Measurements from ENCODE around the gene CAPN10.

- TF ChIP-seq EZH2 (IDR thresholded peaks at IDR 0.05; ENCODE audit: low read length) (no peak), CTCF (optimal IDR thresholded peaks at IDR 0.05 in 1 of 3, IDR thresholded peaks at IDR 0.05 in 1 of 3, conservative IDR thresholded peaks at IDR 0.05 in 1 of 3; ENCODE audit: extremely low read depth in 1 of 3, insufficient read depth in 2 of 3, low read length in 3 of 3) (no peak)
Measured at GRCh38 chr2:240578110-240578450, 8.5 kb upstream of the CAPN10 start.

Data from keratinocyte (primary cell).